Measurements from ENCODE around the gene SPC25. TPM values are rescaled to one million over a fixed set of nuclear protein-coding genes. Genes with fewer than 3 reads are reported as not detected.

SPC25 gene
- total and polyA plus RNA-seq, 9 of the 15 experiments (the other 6 are each of a cell fraction or from before 2014, with no cell fraction given), result 44.8 to 100 (median 75.0) TPM

- TF ChIP-seq ZNF407 (IDR thresholded peaks at IDR 0.05; ENCODE audit: low read depth) (no peak), CTCF (IDR thresholded peaks at IDR 0.05 in 2 of 3, conservative IDR thresholded peaks at IDR 0.05 in 1 of 3; ENCODE audit: insufficient read depth in 2 of 3, low read depth in 1 of 3, low read length in 3 of 3) (no peak), RUNX1 (IDR thresholded peaks at IDR 0.05; ENCODE audit: low read depth) (no peak), ETV6 (IDR thresholded peaks at IDR 0.05; ENCODE audit: borderline replicate concordance in 1 of 2, low read depth in 2 of 2, low read length in 1 of 2) (no peak), ETV6 (CRISPR knock-in tag; IDR thresholded peaks at IDR 0.05; ENCODE audit: borderline replicate concordance) (no peak), TCFL5 (CRISPR knock-in tag; conservative IDR thresholded peaks at IDR 0.05) (no peak), ZSCAN32 (CRISPR knock-in tag; IDR thresholded peaks at IDR 0.05) (no peak), ETV5 (CRISPR knock-in tag; IDR thresholded peaks at IDR 0.05; ENCODE audit: low read depth) (no peak), SIRT6 (IDR thresholded peaks at IDR 0.05; ENCODE audit: low read depth, low read length) (no peak), SRF (CRISPR knock-in tag; IDR thresholded peaks at IDR 0.05) (no peak), ETS1 (conservative IDR thresholded peaks at IDR 0.05; ENCODE audit: control insufficient read depth, low read depth, low read length) (peak; percentile 88), MYBL2 (IDR thresholded peaks at IDR 0.05; ENCODE audit: low read depth) (peak; percentile 99), MYBL2 (CRISPR knock-in tag; IDR thresholded peaks at IDR 0.05; ENCODE audit: borderline replicate concordance) (peak; percentile 89; the same call in 1 of the 2 replicates), ZNF282 (CRISPR knock-in tag; IDR thresholded peaks at IDR 0.05) (no peak), MAFK (IDR thresholded peaks at IDR 0.05; ENCODE audit: low read length) (no peak), TBL1XR1 (IDR thresholded peaks at IDR 0.05; ENCODE audit: low read length in 2 of 2) (0 out of 4 replicates have a peak, but pooled peaks of 1 of the 2 experiments have one; percentile 4)
These were observed at the start of gene SPC25 (continued) for GRCh38 chr2:168890006-168890782.

Measured in K562 (cell line).